Esophagus squamous epithelium (tissue), 4 donors: ENCODE measurements around the gene ALDH16A1.

Source experiments
- POLR2A ChIP-seq, 4 donors: fragments of 450-650 bp; IDR thresholded peaks; one replicate each; pipeline ENCODE4 v1.6.1; 2017; ENCODE audit warnings: antibody characterized with exemption in 4 of 4, mild to moderate bottlenecking in 4 of 4, moderate library complexity in 3 of 4
- TF ChIP-seq, protein P1 (sequence below), 6 experiments: fragments of 450-650 bp in 4 of 6; fragments of 200-600 bp in 2 of 6; sonication (generic) in 2 of 6; IDR thresholded peaks; one replicate each; pipeline ENCODE4 v1.5.1; 2016 to 2019; ENCODE audit warnings: antibody characterized with exemption in 6 of 6, mild to moderate bottlenecking in 4 of 6, moderate library complexity in 4 of 6

DNA sequence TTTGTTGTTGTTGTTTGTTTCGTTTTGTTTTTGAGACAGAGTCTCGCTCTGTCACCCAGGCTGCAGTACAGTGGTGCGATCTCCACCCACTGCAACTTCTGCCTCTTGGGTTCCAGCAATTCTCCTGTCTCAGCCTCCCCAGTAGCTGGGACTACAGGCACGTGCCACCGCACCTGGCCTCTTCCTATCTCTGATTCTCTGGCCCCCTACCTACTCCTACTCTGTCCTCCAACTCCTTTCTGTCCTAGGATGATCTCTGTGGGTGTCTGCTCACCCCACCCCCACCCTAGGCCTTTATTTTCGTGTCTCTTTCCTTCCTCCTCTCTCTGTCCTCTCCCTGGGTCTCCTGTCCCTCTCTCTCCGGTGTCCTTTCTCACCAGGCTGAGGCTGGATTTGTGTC, 2.6 kb upstream of the ALDH16A1 start:
- TF ChIP-seq, protein P1, sequence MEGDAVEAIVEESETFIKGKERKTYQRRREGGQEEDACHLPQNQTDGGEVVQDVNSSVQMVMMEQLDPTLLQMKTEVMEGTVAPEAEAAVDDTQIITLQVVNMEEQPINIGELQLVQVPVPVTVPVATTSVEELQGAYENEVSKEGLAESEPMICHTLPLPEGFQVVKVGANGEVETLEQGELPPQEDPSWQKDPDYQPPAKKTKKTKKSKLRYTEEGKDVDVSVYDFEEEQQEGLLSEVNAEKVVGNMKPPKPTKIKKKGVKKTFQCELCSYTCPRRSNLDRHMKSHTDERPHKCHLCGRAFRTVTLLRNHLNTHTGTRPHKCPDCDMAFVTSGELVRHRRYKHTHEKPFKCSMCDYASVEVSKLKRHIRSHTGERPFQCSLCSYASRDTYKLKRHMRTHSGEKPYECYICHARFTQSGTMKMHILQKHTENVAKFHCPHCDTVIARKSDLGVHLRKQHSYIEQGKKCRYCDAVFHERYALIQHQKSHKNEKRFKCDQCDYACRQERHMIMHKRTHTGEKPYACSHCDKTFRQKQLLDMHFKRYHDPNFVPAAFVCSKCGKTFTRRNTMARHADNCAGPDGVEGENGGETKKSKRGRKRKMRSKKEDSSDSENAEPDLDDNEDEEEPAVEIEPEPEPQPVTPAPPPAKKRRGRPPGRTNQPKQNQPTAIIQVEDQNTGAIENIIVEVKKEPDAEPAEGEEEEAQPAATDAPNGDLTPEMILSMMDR (IDR thresholded peaks at IDR 0.05) = no peak
- TF ChIP-seq POLR2A (IDR thresholded peaks at IDR 0.05) = no peak
